ENCODE measurements around the gene DCST2.

The DCST2 gene

GRCh38 chr1:155043301-155043702 lies 9.7 kb upstream of the DCST2 start:
- no peak overlapping the region for H3K9ac ChIP-seq (ENCODE audit: low read depth, low read length, poor library complexity)
- no peak overlapping the region for H3K18ac ChIP-seq (ENCODE audit: low read length)
- no peak overlapping the region for H2BK120ac ChIP-seq (ENCODE audit: low read depth, low read length)
- H3K27ac ChIP-seq (replicated peaks; ENCODE audit: low read length): no peak overlapping the region
- H3K79me1 ChIP-seq (ENCODE audit: low read depth, low read length): no peaks in the 10 kb centered on the region
- DNase-seq (ENCODE audit: low spot score): no peak
- WGBS, 2 donors (ENCODE audit: extremely low coverage in 2 of 2, insufficient read length in 2 of 2, insufficient replicate concordance in 1 of 2): no CpG with 5 or more reads among the region's 12 CpGs
- H2BK5ac ChIP-seq (ENCODE audit: low read length): no peak overlapping the region
- H3K4ac ChIP-seq (ENCODE audit: low read length): no peak overlapping the region
- H2BK15ac ChIP-seq (ENCODE audit: low read length): no peak overlapping the region
- no peak overlapping the region for H4K91ac ChIP-seq (ENCODE audit: low read depth, low read length, poor library complexity)
- no peak overlapping the region for H4K8ac ChIP-seq (ENCODE audit: low read depth, low read length)
- peak overlapping the region; percentile 2 for H2BK12ac ChIP-seq (ENCODE audit: low read length)
- H3K9me3 ChIP-seq (replicated peaks in 1 of 2; ENCODE audit: control insufficient read depth in 2 of 2, insufficient read depth in 1 of 2, low read depth in 1 of 2, low read length in 2 of 2): peaks cover 0 to 3% of the 10 kb centered on the region in 2 donors
- no peaks in the 10 kb centered on the region for H3K36me3 ChIP-seq (replicated peaks in 1 of 2; ENCODE audit: control insufficient read depth in 2 of 2, insufficient read depth in 2 of 2, low read length in 2 of 2)
- H3K14ac ChIP-seq (ENCODE audit: low read length): no peak overlapping the region
- peak overlapping the region; percentile 48 for H3K23ac ChIP-seq (ENCODE audit: low read depth, low read length, poor library complexity)
- no peak overlapping the region for H3K4me3 ChIP-seq (ENCODE audit: low read length in 2 of 2)
- peak overlapping the region; percentile 54 for H2AK5ac ChIP-seq (ENCODE audit: low read depth, low read length)
- H3K27me3 ChIP-seq (ENCODE audit: control insufficient read depth in 3 of 3, insufficient read depth in 3 of 3, low read depth in 1 of 3, low read length in 3 of 3): no peaks in the 10 kb centered on the region
- H3K4me1 ChIP-seq (ENCODE audit: control insufficient read depth in 2 of 2, insufficient read depth in 1 of 2, low read depth in 1 of 2, low read length in 2 of 2): peaks cover 8 to 14% of the 10 kb centered on the region in 2 donors
- no peak overlapping the region for H3K4me2 ChIP-seq (ENCODE audit: insufficient read depth, low read length, poor library complexity, severe bottlenecking)
- H2AFZ ChIP-seq (ENCODE audit: low read length): no peak overlapping the region

GRCh38 chr1:155042789-155043188 lies 9.2 kb upstream of the DCST2 start:
- Histone ChIP-seq H3K4me3 (ENCODE audit: low read length in 2 of 2) (no peak overlapping the region), H4K91ac (ENCODE audit: low read depth, low read length, poor library complexity) (no peak overlapping the region), H2AK5ac (ENCODE audit: low read depth, low read length) (peak overlapping the region; percentile 54), H3K9me3 (replicated peaks in 1 of 2; ENCODE audit: control insufficient read depth in 2 of 2, insufficient read depth in 1 of 2, low read depth in 1 of 2, low read length in 2 of 2) (peaks cover 0 to 3% of the 10 kb centered on the region in 2 donors), H3K14ac (ENCODE audit: low read length) (no peak overlapping the region), H3K4me2 (ENCODE audit: insufficient read depth, low read length, poor library complexity, severe bottlenecking) (no peak overlapping the region), H3K18ac (ENCODE audit: low read length) (no peak overlapping the region), H3K9ac (ENCODE audit: low read depth, low read length, poor library complexity) (peak overlapping the region; percentile 50), H3K36me3 (replicated peaks in 1 of 2; ENCODE audit: control insufficient read depth in 2 of 2, insufficient read depth in 2 of 2, low read length in 2 of 2) (no peaks in the 10 kb centered on the region), H4K8ac (ENCODE audit: low read depth, low read length) (no peak overlapping the region), H2BK5ac (ENCODE audit: low read length) (no peak overlapping the region), H3K27me3 (ENCODE audit: control insufficient read depth in 3 of 3, insufficient read depth in 3 of 3, low read depth in 1 of 3, low read length in 3 of 3) (no peaks in the 10 kb centered on the region), H3K23ac (ENCODE audit: low read depth, low read length, poor library complexity) (peak overlapping the region; percentile 48), H3K4me1 (ENCODE audit: control insufficient read depth in 2 of 2, insufficient read depth in 1 of 2, low read depth in 1 of 2, low read length in 2 of 2) (peaks cover 8 to 12% of the 10 kb centered on the region in 2 donors), H2AFZ (ENCODE audit: low read length) (no peak overlapping the region), H2BK15ac (ENCODE audit: low read length) (no peak overlapping the region), H3K27ac (replicated peaks; ENCODE audit: low read length) (no peak overlapping the region), H3K4ac (ENCODE audit: low read length) (no peak overlapping the region), H2BK120ac (ENCODE audit: low read depth, low read length) (no peak overlapping the region), H2BK12ac (ENCODE audit: low read length) (peak overlapping the region; percentile 2), H3K79me1 (ENCODE audit: low read depth, low read length) (no peaks in the 10 kb centered on the region)
- no peak for DNase-seq (ENCODE audit: low spot score)
- no CpG with 5 or more reads among the region's 5 CpGs for WGBS, 2 donors (ENCODE audit: extremely low coverage in 2 of 2, insufficient read length in 2 of 2, insufficient replicate concordance in 1 of 2)

GRCh38 chr1:155040358-155041093 lies 6.9 kb upstream of the DCST2 start:
- H3K79me1 ChIP-seq (ENCODE audit: low read depth, low read length): no peaks in the 10 kb centered on the region
- peak overlapping the region; percentile 4 for H2BK120ac ChIP-seq (ENCODE audit: low read depth, low read length)
- H3K4me1 ChIP-seq (ENCODE audit: control insufficient read depth in 2 of 2, insufficient read depth in 1 of 2, low read depth in 1 of 2, low read length in 2 of 2): peaks cover 10 to 17% of the 10 kb centered on the region in 2 donors
- no peaks in the 10 kb centered on the region for H3K36me3 ChIP-seq (replicated peaks in 1 of 2; ENCODE audit: control insufficient read depth in 2 of 2, insufficient read depth in 2 of 2, low read length in 2 of 2)
- no peak for DNase-seq (ENCODE audit: low spot score)
- no CpG with 5 or more reads among the region's 14 CpGs for WGBS, 2 donors (ENCODE audit: extremely low coverage in 2 of 2, insufficient read length in 2 of 2, insufficient replicate concordance in 1 of 2)
- H2AK5ac ChIP-seq (ENCODE audit: low read depth, low read length): no peak overlapping the region
- H2BK15ac ChIP-seq (ENCODE audit: low read length): no peak overlapping the region
- no peak overlapping the region for H3K4me3 ChIP-seq (ENCODE audit: low read length in 2 of 2)
- no peak overlapping the region for H2BK5ac ChIP-seq (ENCODE audit: low read length)
- no peaks in the 10 kb centered on the region for H3K27me3 ChIP-seq (ENCODE audit: control insufficient read depth in 3 of 3, insufficient read depth in 3 of 3, low read depth in 1 of 3, low read length in 3 of 3)
- no peak overlapping the region for H3K18ac ChIP-seq (ENCODE audit: low read length)
- no peak overlapping the region for H3K4me2 ChIP-seq (ENCODE audit: insufficient read depth, low read length, poor library complexity, severe bottlenecking)
- H4K91ac ChIP-seq (ENCODE audit: low read depth, low read length, poor library complexity): no peak overlapping the region
- no peak overlapping the region for H3K23ac ChIP-seq (ENCODE audit: low read depth, low read length, poor library complexity)
- H3K27ac ChIP-seq (replicated peaks; ENCODE audit: low read length): no peak overlapping the region
- H4K8ac ChIP-seq (ENCODE audit: low read depth, low read length): no peak overlapping the region
- H3K4ac ChIP-seq (ENCODE audit: low read length): no peak overlapping the region
- no peak overlapping the region for H2AFZ ChIP-seq (ENCODE audit: low read length)
- H3K14ac ChIP-seq (ENCODE audit: low read length): no peak overlapping the region
- no peak overlapping the region for H3K9ac ChIP-seq (ENCODE audit: low read depth, low read length, poor library complexity)
- peaks cover 0 to 3% of the 10 kb centered on the region in 2 donors for H3K9me3 ChIP-seq (replicated peaks in 1 of 2; ENCODE audit: control insufficient read depth in 2 of 2, insufficient read depth in 1 of 2, low read depth in 1 of 2, low read length in 2 of 2)
- H2BK12ac ChIP-seq (ENCODE audit: low read length): no peak overlapping the region

- H2BK12ac ChIP-seq (ENCODE audit: low read length): no peak overlapping the region
- no peak for DNase-seq (ENCODE audit: low spot score)
- peaks cover 2 to 9% of the 10 kb centered on the region in 2 donors for H3K4me1 ChIP-seq (ENCODE audit: control insufficient read depth in 2 of 2, insufficient read depth in 1 of 2, low read depth in 1 of 2, low read length in 2 of 2)
- H4K8ac ChIP-seq (ENCODE audit: low read depth, low read length): no peak overlapping the region
- no peak overlapping the region for H3K27ac ChIP-seq (replicated peaks; ENCODE audit: low read length)
- peak overlapping the region; percentile 70 for H4K91ac ChIP-seq (ENCODE audit: low read depth, low read length, poor library complexity)
- H3K9me3 ChIP-seq (replicated peaks in 1 of 2; ENCODE audit: control insufficient read depth in 2 of 2, insufficient read depth in 1 of 2, low read depth in 1 of 2, low read length in 2 of 2): peaks cover 0 to 3% of the 10 kb centered on the region in 2 donors
- H3K36me3 ChIP-seq (replicated peaks in 1 of 2; ENCODE audit: control insufficient read depth in 2 of 2, insufficient read depth in 2 of 2, low read length in 2 of 2): no peaks in the 10 kb centered on the region
- no peak overlapping the region for H2BK120ac ChIP-seq (ENCODE audit: low read depth, low read length)
- H3K9ac ChIP-seq (ENCODE audit: low read depth, low read length, poor library complexity): no peak overlapping the region
- no peak overlapping the region for H2BK15ac ChIP-seq (ENCODE audit: low read length)
- H2BK5ac ChIP-seq (ENCODE audit: low read length): no peak overlapping the region
- H3K4ac ChIP-seq (ENCODE audit: low read length): no peak overlapping the region
- H3K79me1 ChIP-seq (ENCODE audit: low read depth, low read length): no peaks in the 10 kb centered on the region
- no peak overlapping the region for H3K23ac ChIP-seq (ENCODE audit: low read depth, low read length, poor library complexity)
- H2AFZ ChIP-seq (ENCODE audit: low read length): no peak overlapping the region
- no peak overlapping the region for H3K4me2 ChIP-seq (ENCODE audit: insufficient read depth, low read length, poor library complexity, severe bottlenecking)
- H2AK5ac ChIP-seq (ENCODE audit: low read depth, low read length): no peak overlapping the region
- no peak overlapping the region for H3K4me3 ChIP-seq (ENCODE audit: low read length in 2 of 2)
- WGBS, 2 donors (ENCODE audit: extremely low coverage in 2 of 2, insufficient read length in 2 of 2, insufficient replicate concordance in 1 of 2): no CpG with 5 or more reads among the region's 4 CpGs
- no peak overlapping the region for H3K14ac ChIP-seq (ENCODE audit: low read length)
- no peaks in the 10 kb centered on the region for H3K27me3 ChIP-seq (ENCODE audit: control insufficient read depth in 3 of 3, insufficient read depth in 3 of 3, low read depth in 1 of 3, low read length in 3 of 3)
- no peak overlapping the region for H3K18ac ChIP-seq (ENCODE audit: low read length)
Observed at GRCh38 chr1:155039308-155039669, 5.7 kb upstream of the DCST2 start.

Data from neuronal stem cell (in vitro differentiated cells).